Measurements from ENCODE around the gene JAKMIP1.

- TF ChIP-seq POLR2AphosphoS5 (IDR thresholded peaks at IDR 0.05) (no peak), CTCF (IDR thresholded peaks at IDR 0.05) (no peak), EP300 (IDR thresholded peaks at IDR 0.05) (no peak), POLR2A (IDR thresholded peaks at IDR 0.05) (no peak)
Measured at GRCh38 chr4:6235012-6235411, 34.7 kb upstream of the JAKMIP1 start.

All from upper lobe of left lung (tissue), 4 donors.